CD14-positive monocyte (primary cell): ENCODE results near the gene CA5A. TPM values are rescaled to one million over a fixed set of nuclear protein-coding genes. Genes with fewer than 3 reads are reported as not detected.
A peak's percentile ranks its signal among the peaks of the same experiment; 100 is the strongest.

Source experiments
- DNase-seq, 3 donors: peaks; one replicate each; pipeline ENCODE4 v3.0.0-alpha.2; 2011 to 2022
- H2AFZ ChIP-seq: 2 replicates; pipeline ENCODE4 v1.6.0; 2012; ENCODE audit warnings: mild to moderate bottlenecking, low read depth, low read length, inconsistent platforms; ENCODE audit not compliant: insufficient read depth, poor library complexity, severe bottlenecking
- H3K27ac ChIP-seq, 2 donors: 1 replicate in 1 of 2; 2 replicates in 1 of 2; pipeline ENCODE4 v1.5.1; 2012 to 2013; ENCODE audit warnings: low read length in 2 of 2, control low read depth in 1 of 2, inconsistent platforms in 1 of 2, low read depth in 1 of 2, mild to moderate bottlenecking in 1 of 2
- H3K27me3 ChIP-seq, 2 donors: one replicate each; pipeline versions ENCODE4 v1.6.0 to v1.6.1; 2011 to 2013; ENCODE audit warnings: low read length in 2 of 2; ENCODE audit not compliant: control insufficient read depth in 2 of 2, insufficient read depth in 2 of 2
- H3K36me3 ChIP-seq, 2 donors: replicated peaks in 1 of 2; 1 replicate in 1 of 2; 2 replicates in 1 of 2; pipeline versions ENCODE4 v1.5.1 to v1.6.1; 2012 to 2013; ENCODE audit warnings: low read length in 2 of 2, control low read depth in 1 of 2, inconsistent platforms in 1 of 2, mild to moderate bottlenecking in 1 of 2; ENCODE audit not compliant: insufficient read depth in 2 of 2, control insufficient read depth in 1 of 2
- H3K4me1 ChIP-seq, 2 donors: 1 replicate in 1 of 2; 2 replicates in 1 of 2; pipeline versions ENCODE4 v1.5.1 to v1.6.1; 2012 to 2013; ENCODE audit warnings: low read length in 2 of 2, control low read depth in 1 of 2, inconsistent platforms in 1 of 2, mild to moderate bottlenecking in 1 of 2, moderate library complexity in 1 of 2; ENCODE audit not compliant: insufficient read depth in 2 of 2, control insufficient read depth in 1 of 2
- H3K4me2 ChIP-seq: replicated peaks from 2 replicates; pipeline ENCODE3; 2012; ENCODE audit warnings: low read length, moderate library complexity, mild to moderate bottlenecking; ENCODE audit not compliant: poor library complexity, severe bottlenecking; ENCODE audit errors: extremely low read depth
- H3K4me3 ChIP-seq, 3 experiments: fragments of 200-600 bp in 1 of 3; sonication (generic) in 1 of 3; replicated peaks in 1 of 3; 1 replicate in 2 of 3; 2 replicates in 1 of 3; pipeline ENCODE4 v1.5.1; 2011 to 2013; ENCODE audit warnings: low read length in 3 of 3, mild to moderate bottlenecking in 3 of 3, control low read depth in 2 of 3, low read depth in 2 of 3, inconsistent platforms in 1 of 3, moderate library complexity in 1 of 3
- H3K79me2 ChIP-seq: 2 replicates; pipeline ENCODE4 v1.6.0; 2012; ENCODE audit warnings: mild to moderate bottlenecking, control low read depth, inconsistent platforms, low read length, moderate library complexity; ENCODE audit not compliant: insufficient read depth
- H3K9ac ChIP-seq: 2 replicates; pipeline ENCODE4 v1.6.0; 2017; ENCODE audit warnings: low read length, mild to moderate bottlenecking; ENCODE audit not compliant: insufficient read depth, poor library complexity, severe bottlenecking
- H3K9me3 ChIP-seq, 2 donors: replicated peaks in 1 of 2; 1 replicate in 1 of 2; 2 replicates in 1 of 2; pipeline versions ENCODE4 v1.5.1 to v1.6.1; 2012 to 2013; ENCODE audit warnings: low read length in 2 of 2, control low read depth in 1 of 2; ENCODE audit not compliant: control insufficient read depth in 1 of 2, insufficient read depth in 1 of 2
- H4K20me1 ChIP-seq: 2 replicates; pipeline ENCODE4 v1.6.0; 2012; ENCODE audit warnings: mild to moderate bottlenecking, low read length, control low read depth, moderate library complexity; ENCODE audit not compliant: insufficient read depth
- H3K27ac Mint-ChIP-seq, 7 donors: one replicate each; pipeline ENCODE4 v1.8.0; 2020; ENCODE audit warnings: mild to moderate bottlenecking in 7 of 7, mixed read lengths in 7 of 7, moderate library complexity in 6 of 7, inconsistent platforms in 2 of 7
- H3K27me3 Mint-ChIP-seq, 3 donors: one replicate each; pipeline ENCODE4 v1.8.0; 2021 to 2022; ENCODE audit warnings: low read depth in 3 of 3, mild to moderate bottlenecking in 3 of 3, mixed read lengths in 3 of 3, moderate library complexity in 3 of 3, inconsistent platforms in 1 of 3
- H3K36me3 Mint-ChIP-seq, 2 donors: one replicate each; pipeline ENCODE4 v1.8.0; 2020; ENCODE audit warnings: mixed read lengths in 2 of 2, inconsistent platforms in 1 of 2, mild to moderate bottlenecking in 1 of 2
- H3K4me1 Mint-ChIP-seq: one replicate; pipeline ENCODE4 v1.8.0; 2020; ENCODE audit warnings: mild to moderate bottlenecking, mixed read lengths
- H3K4me3 Mint-ChIP-seq, 2 donors: one replicate each; pipeline ENCODE4 v1.8.0; 2020; ENCODE audit warnings: mild to moderate bottlenecking in 2 of 2, mixed read lengths in 2 of 2, moderate library complexity in 1 of 2
- H3K9me3 Mint-ChIP-seq, 7 donors: one replicate each; pipeline ENCODE4 v1.8.0; 2020 to 2022; ENCODE audit warnings: mixed read lengths in 7 of 7, mild to moderate bottlenecking in 6 of 7, moderate library complexity in 6 of 7, inconsistent platforms in 2 of 7
- CTCF ChIP-seq: fragments of 200-600 bp; IDR thresholded peaks from one replicate; pipeline ENCODE4 v1.8.0; 2022; ENCODE audit warnings: antibody characterized with exemption, mild to moderate bottlenecking
- WGBS: methylation state at CpG from one replicate; pipeline ENCODE4 v1.1.5; 2013; ENCODE audit warnings: missing lambda C conversion rate; ENCODE audit not compliant: insufficient coverage; 5-methylcytosine and 5-hydroxymethylcytosine counted together
- intact Hi-C, 2 donors: fragments of 100-400 bp; cut with micrococcal nuclease; formaldehyde crosslinking; loops; one replicate each; pipeline versions ENCODE4 v1.15.0 to v1.15.1; 2023
- polyA plus RNA-seq, 3 donors: library from polyadenylated mRNA; depleted of rRNA in 1 of 3; unstranded in 2 of 3; stranded (reverse) in 1 of 3; fragments of 300-500 nt in 2 of 3; fragments of >200 nt in 1 of 3; fragmentation: Illumina TruSeq in 2 of 3; gene quantifications; 1 replicate in 2 of 3; 2 replicates in 1 of 3; pipeline ENCODE4 v1.2.3, GENCODE V29; 2012 to 2021

The CA5A gene
- polyA plus RNA-seq, 3 donors = not detected

- Histone ChIP-seq H3K9ac (no peak overlapping the region), H3K4me1 (peaks cover 26 to 30% of the 10 kb centered on the region in 2 donors), H3K9me3 (no peaks in the 10 kb centered on the region), H2AFZ (no peak overlapping the region), H3K4me3 (no peak overlapping the region), H3K36me3 (peaks cover 0 to 5% of the 10 kb centered on the region in 2 donors), H3K27me3 (no peaks in the 10 kb centered on the region), H3K27ac (no peak overlapping the region), H3K79me2 (peaks cover 5% of the 10 kb centered on the region), H3K4me2 (no peak overlapping the region), H4K20me1 (peaks cover 4% of the 10 kb centered on the region)
- no peak overlapping the region for H3K4me3 Mint-ChIP-seq
- WGBS = 93% methylated on average over 16 of the region's 16 CpGs
- DNase-seq = no peak
- peaks cover 0 to 2% (median 0%) of the 10 kb centered on the region in 7 donors for H3K9me3 Mint-ChIP-seq
- H3K4me1 Mint-ChIP-seq = peaks cover 22% of the 10 kb centered on the region
- intact Hi-C loops = loop anchor here (1.0 to 10.0 kb wide), 6 partner anchors 21 to 155 kb away; no protein-coding TSS in a partner anchor
- peaks cover 3% of the 10 kb centered on the region in 3 donors for H3K27me3 Mint-ChIP-seq
- no peak overlapping the region for H3K27ac Mint-ChIP-seq
- H3K36me3 Mint-ChIP-seq = peaks cover 17 to 23% of the 10 kb centered on the region in 2 donors
- TF ChIP-seq CTCF = no peak
Observed at GRCh38 chr16:87849419-87850008, 86.8 kb downstream of the CA5A start.

DNA sequence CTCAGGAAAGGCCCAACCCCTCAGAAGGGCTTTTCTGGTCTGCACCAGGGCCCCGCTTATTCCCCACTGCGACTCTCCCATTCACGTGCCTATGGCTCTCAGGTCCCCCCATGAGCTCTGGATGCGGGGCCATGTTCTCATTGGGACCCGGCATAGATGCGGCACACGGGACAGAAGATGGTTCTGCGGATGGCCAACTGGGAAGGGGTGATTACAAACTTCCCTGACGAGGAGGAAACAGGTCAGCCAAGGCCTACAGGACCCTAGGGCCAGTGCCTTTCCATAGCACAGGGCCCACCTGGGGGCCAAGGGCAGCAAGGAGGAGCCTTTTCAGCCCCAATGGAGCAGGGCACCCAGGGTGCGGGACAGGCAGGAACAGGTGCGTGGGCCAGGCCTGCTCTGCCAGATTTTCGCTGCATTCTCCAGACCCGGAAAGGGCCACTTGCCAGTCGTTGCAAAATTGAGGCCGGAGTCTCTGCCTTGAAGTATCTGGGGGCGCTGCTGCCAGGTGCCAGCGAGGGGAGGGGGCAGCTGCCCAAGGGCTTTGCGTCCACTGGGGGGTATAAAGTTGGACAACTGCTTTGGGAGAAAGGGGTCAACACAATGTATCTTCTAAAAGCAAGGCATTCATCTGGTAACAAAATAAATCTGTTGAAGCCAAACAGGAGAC, 87.5 kb downstream of the CA5A start:
- Histone ChIP-seq H3K36me3 (peaks cover 0 to 5% of the 10 kb centered on the region in 2 donors), H4K20me1 (peaks cover 4% of the 10 kb centered on the region), H3K9me3 (no peaks in the 10 kb centered on the region), H3K4me3 (no peak overlapping the region), H3K27me3 (no peaks in the 10 kb centered on the region), H2AFZ (no peak overlapping the region), H3K4me2 (no peak overlapping the region), H3K27ac (no peak overlapping the region), H3K9ac (no peak overlapping the region), H3K4me1 (peaks cover 21 to 24% of the 10 kb centered on the region in 2 donors), H3K79me2 (peaks cover 5% of the 10 kb centered on the region)
- WGBS = 94% methylated on average over 17 of the region's 18 CpGs
- TF ChIP-seq CTCF = no peak
- Mint-ChIP-seq H3K4me1 (peaks cover 16% of the 10 kb centered on the region), H3K4me3 (no peak overlapping the region), H3K36me3 (peaks cover 17 to 23% of the 10 kb centered on the region in 2 donors), H3K27me3 (peaks cover 3% of the 10 kb centered on the region in 3 donors), H3K27ac (peak overlapping the region in 1 of 7 donors; percentile 83), H3K9me3 (peaks cover 0 to 2% (median 0%) of the 10 kb centered on the region in 7 donors)
- no peak for DNase-seq
- intact Hi-C loops = no loop called here
